PC-9 (cell line): ENCODE results near the gene OSBPL7. TPM values are rescaled to one million over a fixed set of nuclear protein-coding genes. Genes with fewer than 3 reads are reported as not detected.
"Not testable (repeated sequence)": the region's sequence is repeated elsewhere in the genome, so short reads cannot be mapped to it uniquely, and the experiment has no call there.

ENCODE experiments used
- BruUV-seq: library from RNA; stranded (reverse); fragments of 400-500 nt; replicated peaks from 2 replicates; lab custom pipeline; 2021; lab: Mats Ljungman, UMichigan
- CTCF ChIA-PET: fragments of 300-600 bp; sonication (Branson Sonifier 250); formaldehyde crosslinking; loops from one replicate; lab custom pipeline; 2022; ENCODE audit warnings: antibody characterized with exemption; lab: Charles Lee
- POLR2A ChIA-PET: fragments of 300-600 bp; sonication (Branson Sonifier 250); formaldehyde crosslinking; loops from one replicate; lab custom pipeline; 2022; ENCODE audit warnings: antibody characterized with exemption; ENCODE audit not compliant: unreplicated experiment; lab: Charles Lee
- DNase-seq, 2 experiments: peaks; one replicate each; pipeline versions ENCODE4 v3.0.0 to v3.0.0-alpha.2; 2015 to 2022; ENCODE audit warnings: mixed read lengths in 1 of 2
- H2AFZ ChIP-seq: fragments of 200-600 bp; sonication (generic); 2 replicates; pipeline ENCODE4 v1.8.1; 2017; ENCODE audit warnings: antibody characterized with exemption
- H3F3A ChIP-seq: fragments of 200-600 bp; sonication (generic); 2 replicates; pipeline ENCODE4 v1.8.1; 2017; ENCODE audit warnings: antibody characterized with exemption, mild to moderate bottlenecking, low read depth; ENCODE audit not compliant: insufficient read depth
- H3K27ac ChIP-seq: fragments of 200-600 bp; sonication (generic); 2 replicates; pipeline ENCODE4 v1.6.1; 2016; ENCODE audit warnings: mixed run types
- H3K27me3 ChIP-seq: fragments of 200-600 bp; sonication (generic); 2 replicates; pipeline ENCODE4 v1.6.1; 2016; ENCODE audit warnings: low read depth, mixed run types; ENCODE audit not compliant: insufficient read depth
- H3K36me3 ChIP-seq: fragments of 200-600 bp; sonication (generic); 2 replicates; pipeline ENCODE4 v1.6.1; 2016; ENCODE audit warnings: low read depth, mixed run types
- H3K4me1 ChIP-seq: fragments of 200-600 bp; sonication (generic); replicated peaks from 2 replicates; pipeline ENCODE4 v1.6.1; 2016; ENCODE audit warnings: mixed run types; ENCODE audit not compliant: insufficient read depth
- H3K4me2 ChIP-seq: fragments of 200-600 bp; sonication (generic); 2 replicates; pipeline ENCODE4 v1.6.1; 2017; ENCODE audit warnings: mixed run types
- H3K4me3 ChIP-seq: fragments of 200-600 bp; sonication (generic); 2 replicates; pipeline ENCODE4 v1.6.1; 2016; ENCODE audit warnings: mixed run types
- H3K79me2 ChIP-seq: fragments of 200-600 bp; sonication (generic); 2 replicates; pipeline ENCODE4 v1.6.1; 2017; ENCODE audit warnings: low read depth, mixed run types
- H3K9me2 ChIP-seq: fragments of 200-600 bp; sonication (generic); 2 replicates; pipeline ENCODE4 v1.8.1; 2017; ENCODE audit warnings: mild to moderate bottlenecking; ENCODE audit not compliant: insufficient read depth
- H3K9me3 ChIP-seq: fragments of 200-600 bp; sonication (generic); 2 replicates; pipeline ENCODE4 v1.8.1; 2016; ENCODE audit warnings: low read depth; ENCODE audit not compliant: insufficient read depth
- H4K20me1 ChIP-seq: fragments of 200-600 bp; sonication (generic); 2 replicates; pipeline ENCODE4 v1.8.1; 2017; ENCODE audit not compliant: insufficient read depth
- CTCF ChIP-seq: fragments of 200-600 bp; sonication (generic); conservative IDR thresholded peaks from 2 replicates; pipeline ENCODE4 v1.6.1; 2017; ENCODE audit warnings: mixed run types, antibody characterized with exemption, mild to moderate bottlenecking, moderate library complexity
- EZH2 ChIP-seq: fragments of 200-600 bp; sonication (generic); IDR thresholded peaks from 2 replicates; pipeline ENCODE4 v1.8.0; 2017; ENCODE audit warnings: antibody characterized with exemption, low read depth
- intact Hi-C: fragments of 100-400 bp; cut with micrococcal nuclease; formaldehyde crosslinking; loops from one replicate; pipeline ENCODE4 v1.10.0; 2022; ENCODE audit not compliant: unreplicated experiment
- total RNA-seq: library from RNA; stranded (reverse); gene quantifications from 2 replicates; pipeline ENCODE4 v1.2.3, GENCODE V29; 2021

Gene OSBPL7
- total RNA-seq, 1 experiment from 2014 or later = 32.2 TPM

DNA sequence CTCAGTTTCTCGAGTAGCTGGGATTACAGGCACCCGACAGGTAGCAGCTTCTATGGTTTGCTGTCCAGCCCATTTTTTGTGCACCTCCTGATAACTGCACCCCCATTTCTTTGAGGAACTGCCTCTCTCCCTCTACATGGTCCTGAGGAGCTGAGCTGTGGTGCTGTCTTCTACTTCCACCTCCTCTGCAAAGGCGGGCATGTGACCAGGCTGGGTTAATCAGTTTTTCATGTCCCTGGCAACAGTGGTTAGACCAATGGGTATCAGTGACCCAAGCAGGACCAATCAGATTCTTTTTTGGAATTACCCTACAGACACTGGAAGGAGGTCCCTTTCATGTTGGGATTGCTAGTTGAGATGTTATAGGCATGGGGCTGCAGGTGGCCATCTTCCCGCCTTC lies 47.3 kb downstream of the OSBPL7 start:
- Histone ChIP-seq H3K4me2 (no peak overlapping the region), H3K27ac (no peak overlapping the region), H3K9me2 (no peaks in the 10 kb centered on the region), H2AFZ (no peak overlapping the region), H3K36me3 (no peaks in the 10 kb centered on the region), H4K20me1 (no peaks in the 10 kb centered on the region), H3K9me3 (peaks cover under 1% of the 10 kb centered on the region; the same call in 1 of the 2 replicates), H3K27me3 (peaks cover 68% of the 10 kb centered on the region), H3K4me3 (no peak overlapping the region), H3F3A (no peaks in the 10 kb centered on the region), H3K4me1 (no peaks in the 10 kb centered on the region), H3K79me2 (no peaks in the 10 kb centered on the region)
- no peak for DNase-seq
- ChIA-PET POLR2A (no interaction called here), CTCF (no interaction called here)
- BruUV-seq = no TSS peak
- no peak for TF ChIP-seq CTCF
- TF ChIP-seq EZH2 = no peak
- intact Hi-C loops = no loop called here

GRCh38 chr17:47773649-47774048 lies 47.9 kb downstream of the OSBPL7 start:
- H3K9me2 ChIP-seq, DNase-seq, CTCF ChIA-PET, POLR2A ChIA-PET, H3K4me2 ChIP-seq, intact Hi-C loops, H4K20me1 ChIP-seq, H3F3A ChIP-seq, H2AFZ ChIP-seq, H3K79me2 ChIP-seq, BruUV-seq, H3K27ac ChIP-seq, H3K4me3 ChIP-seq, H3K36me3 ChIP-seq, H3K9me3 ChIP-seq, H3K4me1 ChIP-seq: not testable (repeated sequence)
- H3K27me3 ChIP-seq = peaks cover 70% of the 10 kb centered on the region

- no TSS peak for BruUV-seq
- TF ChIP-seq CTCF (no peak), EZH2 (no peak)
- intact Hi-C loops = loop anchor here (2.0 kb wide), 1 partner anchor 33 kb away; no protein-coding TSS in a partner anchor
Measured at GRCh38 chr17:47763913-47764582, 57.5 kb downstream of the OSBPL7 start.

More at GRCh38 chr17:47763913-47764582, 57.5 kb downstream of the OSBPL7 start:
- DNase-seq = no peak
- no peaks in the 10 kb centered on the region for H3F3A ChIP-seq
- H3K4me3 ChIP-seq = no peak overlapping the region
- H3K27ac ChIP-seq = no peak overlapping the region
- H3K36me3 ChIP-seq = no peaks in the 10 kb centered on the region
- H3K4me2 ChIP-seq = no peak overlapping the region
- POLR2A ChIA-PET = no interaction called here
- CTCF ChIA-PET = no interaction called here
- H3K27me3 ChIP-seq = peaks cover 60% of the 10 kb centered on the region
- no peaks in the 10 kb centered on the region for H3K79me2 ChIP-seq
- H4K20me1 ChIP-seq = no peaks in the 10 kb centered on the region
- no peaks in the 10 kb centered on the region for H3K4me1 ChIP-seq
- H2AFZ ChIP-seq = no peak overlapping the region
- H3K9me3 ChIP-seq = peaks cover 18% of the 10 kb centered on the region; the same call in 1 of the 2 replicates
- no peaks in the 10 kb centered on the region for H3K9me2 ChIP-seq
